Keratinocyte (primary cell): ENCODE results near the gene SMIM15.

Source experiments
- CTCF ChIP-seq, 3 experiments: IDR thresholded peaks in 1 of 3; conservative IDR thresholded peaks in 1 of 3; optimal IDR thresholded peaks in 1 of 3; 2 replicates in 2 of 3; 3 replicates in 1 of 3; pipeline versions ENCODE3 to v1.5.1; 2011; ENCODE audit warnings: low read length in 3 of 3, mild to moderate bottlenecking in 3 of 3, moderate library complexity in 2 of 3, control low read depth in 1 of 3, inconsistent platforms in 1 of 3; ENCODE audit not compliant: insufficient read depth in 2 of 3; ENCODE audit errors: extremely low read depth in 1 of 3
- EZH2 ChIP-seq: IDR thresholded peaks from one replicate; pipeline ENCODE4 v1.6.1; 2012; ENCODE audit warnings: inconsistent platforms, mild to moderate bottlenecking, low read length, moderate library complexity

GRCh38 chr5:61184708-61185107 lies 22.4 kb upstream of the SMIM15 start:
- no peak for TF ChIP-seq CTCF (optimal IDR thresholded peaks at IDR 0.05 in 1 of 3, IDR thresholded peaks at IDR 0.05 in 1 of 3, conservative IDR thresholded peaks at IDR 0.05 in 1 of 3; ENCODE audit: extremely low read depth in 1 of 3, insufficient read depth in 2 of 3, low read length in 3 of 3)
- no peak for TF ChIP-seq EZH2
